Measurements from ENCODE around the gene CTXN1. TPM values are rescaled to one million over a fixed set of nuclear protein-coding genes. Genes with fewer than 3 reads are reported as not detected.

The CTXN1 gene
- total and polyA plus RNA-seq, 2 experiments from 2014 or later: 22.8 to 48.5 TPM

GRCh38 chr19:7908078-7908699 is 17.7 kb downstream of the CTXN1 start:
- TF ChIP-seq CTCF (IDR thresholded peaks at IDR 0.05; ENCODE audit: low read depth, low read length): no peak
- Histone ChIP-seq H3K36me3 (peaks cover 21% of the 10 kb centered on the region), H3K4me1 (ENCODE audit: low read depth) (peaks cover 10% of the 10 kb centered on the region)

GRCh38 chr19:7907544-7907943 is 18.4 kb downstream of the CTXN1 start:
- no peaks in the 10 kb centered on the region for H3K27me3 ChIP-seq
- no peak for DNase-seq (ENCODE audit: low read depth in 1 of 2, low spot score in 1 of 2)
- H3K27ac ChIP-seq: no peak overlapping the region
- H3K36me3 ChIP-seq: peaks cover 20% of the 10 kb centered on the region
- no peak for TF ChIP-seq CTCF (IDR thresholded peaks at IDR 0.05; ENCODE audit: low read depth, low read length)
- no peaks in the 10 kb centered on the region for H3K9me3 ChIP-seq (ENCODE audit: low read depth)
- no peak overlapping the region for H3K4me3 ChIP-seq
- H3K4me1 ChIP-seq (ENCODE audit: low read depth): peaks cover 14% of the 10 kb centered on the region

More at GRCh38 chr19:7908078-7908699, 17.7 kb downstream of the CTXN1 start:
- no peak for DNase-seq (ENCODE audit: low read depth in 1 of 2, low spot score in 1 of 2)
- Histone ChIP-seq H3K4me3 (no peak overlapping the region), H3K9me3 (ENCODE audit: low read depth) (no peaks in the 10 kb centered on the region), H3K27ac (no peak overlapping the region), H3K27me3 (no peaks in the 10 kb centered on the region)

- Histone ChIP-seq H3K36me3 (peaks cover 16% of the 10 kb centered on the region), H3K9me3 (ENCODE audit: low read depth) (no peaks in the 10 kb centered on the region), H3K27me3 (no peaks in the 10 kb centered on the region), H3K27ac (no peak overlapping the region), H3K4me3 (no peak overlapping the region), H3K4me1 (ENCODE audit: low read depth) (peaks cover 14% of the 10 kb centered on the region)
- no peak for TF ChIP-seq CTCF (IDR thresholded peaks at IDR 0.05; ENCODE audit: low read depth, low read length)
- no peak for DNase-seq (ENCODE audit: low read depth in 1 of 2, low spot score in 1 of 2)
Measured at GRCh38 chr19:7907122-7907521, 18.8 kb downstream of the CTXN1 start.

GRCh38 chr19:7905859-7906258 is 20.1 kb downstream of the CTXN1 start:
- peaks cover 14% of the 10 kb centered on the region for H3K4me1 ChIP-seq (ENCODE audit: low read depth)
- H3K9me3 ChIP-seq (ENCODE audit: low read depth): no peaks in the 10 kb centered on the region
- no peaks in the 10 kb centered on the region for H3K27me3 ChIP-seq
- no peak for TF ChIP-seq CTCF (IDR thresholded peaks at IDR 0.05; ENCODE audit: low read depth, low read length)
- H3K36me3 ChIP-seq: peaks cover 3% of the 10 kb centered on the region
- H3K27ac ChIP-seq: no peak overlapping the region
- no peak for DNase-seq (ENCODE audit: low read depth in 1 of 2, low spot score in 1 of 2)
- no peak overlapping the region for H3K4me3 ChIP-seq

GRCh38 chr19:7905268-7905667 is 20.7 kb downstream of the CTXN1 start:
- H3K36me3 ChIP-seq: no peaks in the 10 kb centered on the region
- DNase-seq (ENCODE audit: low read depth in 1 of 2, low spot score in 1 of 2): no peak
- TF ChIP-seq CTCF (IDR thresholded peaks at IDR 0.05; ENCODE audit: low read depth, low read length): no peak
- no peaks in the 10 kb centered on the region for H3K9me3 ChIP-seq (ENCODE audit: low read depth)
- no peak overlapping the region for H3K27ac ChIP-seq
- no peak overlapping the region for H3K4me3 ChIP-seq
- no peaks in the 10 kb centered on the region for H3K27me3 ChIP-seq
- peaks cover 14% of the 10 kb centered on the region for H3K4me1 ChIP-seq (ENCODE audit: low read depth)
